SH-SY5Y (cell line): ENCODE results near the gene ITPR3.

ENCODE experiments used
- GATA2 ChIP-seq: IDR thresholded peaks from 2 replicates; pipeline ENCODE4 v1.6.1; 2011; ENCODE audit warnings: mild to moderate bottlenecking, low read depth, low read length
- GATA3 ChIP-seq: IDR thresholded peaks from 2 replicates; pipeline ENCODE4 v1.6.1; 2011; ENCODE audit warnings: low read depth, mild to moderate bottlenecking, low read length, moderate library complexity

- no peak for TF ChIP-seq GATA2
- no peak for TF ChIP-seq GATA3
Measured at GRCh38 chr6:33745548-33745947, 124.4 kb downstream of the ITPR3 start.
